Thyroid gland (tissue), 4 donors: ENCODE results near the gene SHOC2.

Experiments
- CTCF ChIP-seq, 6 experiments: fragments of 200-600 bp in 3 of 6; fragments of 450-650 bp in 3 of 6; sonication (generic) in 3 of 6; IDR thresholded peaks; one replicate each; pipeline ENCODE4 v1.5.1; 2016 to 2019; ENCODE audit warnings: antibody characterized with exemption in 6 of 6, mild to moderate bottlenecking in 2 of 6, inconsistent platforms in 1 of 6, moderate library complexity in 1 of 6
- POLR2A ChIP-seq, 2 donors: fragments of 450-650 bp; IDR thresholded peaks; one replicate each; pipeline ENCODE4 v1.6.1; 2017; ENCODE audit warnings: antibody characterized with exemption in 2 of 2, mild to moderate bottlenecking in 2 of 2, moderate library complexity in 1 of 2

- TF ChIP-seq POLR2A (IDR thresholded peaks at IDR 0.05), result no peak
- TF ChIP-seq CTCF (IDR thresholded peaks at IDR 0.05), result no peak
Measured at GRCh38 chr10:110960333-110960712, 40.9 kb downstream of the SHOC2 start.
